IMR-90 (cell line): Measurements from ENCODE around the gene SRPK3. TPM values are rescaled to one million over a fixed set of nuclear protein-coding genes. Genes with fewer than 3 reads are reported as not detected.

ENCODE experiments used
- ATAC-seq: fragments of 200-7000 bp; cut with Tn5 transposase; 2 replicates; pipeline ENCODE4 v1.9.1; 2020; ENCODE audit warnings: low read depth, mild to moderate bottlenecking, moderate library complexity
- BruUV-seq: library from RNA; stranded (reverse); fragments of 400-500 nt; replicated peaks from 2 replicates; lab custom pipeline; 2021; lab: Mats Ljungman, UMichigan
- CTCF ChIA-PET: fragments of 300-600 bp; formaldehyde crosslinking; extraction: SDS; loops from one replicate; lab custom pipeline; 2021; ENCODE audit warnings: antibody characterized with exemption; lab: Yijun Ruan, JAX
- POLR2A ChIA-PET: fragments of 300-600 bp; sonication (Branson Sonifier 250); formaldehyde crosslinking; loops from one replicate; lab custom pipeline; 2022; ENCODE audit warnings: antibody characterized with exemption; ENCODE audit not compliant: unreplicated experiment; lab: Charles Lee
- DNase-seq: peaks from one replicate; pipeline ENCODE4 v3.0.0; 2013
- H2AFZ ChIP-seq: replicated peaks from 2 replicates; pipeline ENCODE3; 2013; ENCODE audit warnings: low read length, mild to moderate bottlenecking; ENCODE audit not compliant: poor library complexity
- H2AK5ac ChIP-seq: 2 replicates; pipeline ENCODE4 v1.6.1; 2013; ENCODE audit warnings: low read depth, low read length, inconsistent platforms
- H2AK9ac ChIP-seq: replicated peaks from 2 replicates; pipeline ENCODE3; 2013; ENCODE audit warnings: mild to moderate bottlenecking, low read depth, low read length, moderate library complexity; ENCODE audit not compliant: poor library complexity
- H2BK120ac ChIP-seq: 2 replicates; pipeline ENCODE4 v1.6.1; 2013; ENCODE audit warnings: low read depth, low read length, inconsistent platforms
- H2BK15ac ChIP-seq: 3 replicates; pipeline ENCODE4 v1.6.1; 2013; ENCODE audit warnings: low read depth, low read length, inconsistent platforms
- H2BK20ac ChIP-seq: 2 replicates; pipeline ENCODE4 v1.6.1; 2013; ENCODE audit warnings: low read depth, mild to moderate bottlenecking, inconsistent platforms, low read length, moderate library complexity
- H2BK5ac ChIP-seq: 2 replicates; pipeline ENCODE4 v1.6.1; 2013; ENCODE audit warnings: mild to moderate bottlenecking, low read depth, low read length, inconsistent platforms; ENCODE audit not compliant: poor library complexity, severe bottlenecking
- H3K14ac ChIP-seq: replicated peaks from 2 replicates; pipeline ENCODE4 v1.6.1; 2013; ENCODE audit warnings: low read depth, low read length, inconsistent platforms
- H3K18ac ChIP-seq: 2 replicates; pipeline ENCODE4 v1.6.1; 2013; ENCODE audit warnings: low read depth, low read length, control low read depth
- H3K23ac ChIP-seq: 2 replicates; pipeline ENCODE4 v1.6.1; 2013; ENCODE audit warnings: low read depth, low read length, inconsistent platforms
- H3K27ac ChIP-seq: 2 replicates; pipeline ENCODE4 v1.5.1; 2013; ENCODE audit warnings: mild to moderate bottlenecking, control low read depth, low read length; ENCODE audit not compliant: insufficient read depth
- H3K27me3 ChIP-seq: 2 replicates; pipeline ENCODE4 v1.6.1; 2013; ENCODE audit warnings: low read length; ENCODE audit not compliant: control insufficient read depth, insufficient read depth
- H3K36me3 ChIP-seq: 2 replicates; pipeline ENCODE4 v1.6.1; 2013; ENCODE audit warnings: low read length, mixed read lengths; ENCODE audit not compliant: control insufficient read depth, insufficient read depth
- H3K4ac ChIP-seq: 2 replicates; pipeline ENCODE4 v1.6.1; 2013; ENCODE audit warnings: low read depth, low read length, inconsistent platforms
- H3K4me1 ChIP-seq: 2 replicates; pipeline ENCODE4 v1.6.1; 2013; ENCODE audit warnings: low read length, mixed read lengths; ENCODE audit not compliant: control insufficient read depth, insufficient read depth
- H3K4me2 ChIP-seq: 2 replicates; pipeline ENCODE4 v1.6.1; 2013; ENCODE audit warnings: low read depth, mild to moderate bottlenecking, control low read depth, low read length, moderate library complexity
- H3K4me3 ChIP-seq: 2 replicates; pipeline ENCODE4 v1.5.1; 2013; ENCODE audit warnings: low read depth, mild to moderate bottlenecking, control low read depth, low read length, moderate library complexity; ENCODE audit not compliant: insufficient read depth
- H3K56ac ChIP-seq: 2 replicates; pipeline ENCODE4 v1.6.1; 2013; ENCODE audit warnings: low read length, inconsistent platforms; ENCODE audit not compliant: insufficient read depth; ENCODE audit errors: extremely low read depth
- H3K79me1 ChIP-seq, 2 experiments: 2 replicates each; pipeline ENCODE4 v1.6.1; 2013; ENCODE audit warnings: low read length in 2 of 2, inconsistent platforms in 1 of 2, low read depth in 1 of 2
- H3K9ac ChIP-seq: 2 replicates; pipeline ENCODE4 v1.6.1; 2013; ENCODE audit warnings: low read depth, low read length, control low read depth
- H3K9me1 ChIP-seq: 2 replicates; pipeline ENCODE4 v1.6.1; 2013; ENCODE audit warnings: low read length, inconsistent platforms; ENCODE audit not compliant: insufficient read depth
- H3K9me3 ChIP-seq: 2 replicates; pipeline ENCODE4 v1.6.1; 2013; ENCODE audit warnings: low read length; ENCODE audit not compliant: control insufficient read depth, insufficient read depth
- H4K20me1 ChIP-seq: 2 replicates; pipeline ENCODE4 v1.6.1; 2013; ENCODE audit warnings: low read length, inconsistent platforms; ENCODE audit not compliant: insufficient read depth
- H4K5ac ChIP-seq: 2 replicates; pipeline ENCODE4 v1.6.1; 2013; ENCODE audit warnings: mild to moderate bottlenecking, low read depth, low read length, control low read depth
- H4K8ac ChIP-seq, 2 experiments: 2 replicates each; pipeline ENCODE4 v1.6.1; 2013; ENCODE audit warnings: low read depth in 2 of 2, low read length in 2 of 2, control low read depth in 1 of 2, inconsistent platforms in 1 of 2
- H4K91ac ChIP-seq: 2 replicates; pipeline ENCODE4 v1.6.1; 2013; ENCODE audit warnings: low read depth, low read length, inconsistent platforms; ENCODE audit not compliant: insufficient read depth
- BHLHE40 ChIP-seq: fragments of 150-350 bp; IDR thresholded peaks from 2 replicates; pipeline ENCODE4 v1.6.1; 2016; ENCODE audit warnings: mild to moderate bottlenecking, low read depth, low read length
- CEBPB ChIP-seq: IDR thresholded peaks from 2 replicates; pipeline ENCODE4 v1.6.1; 2012; ENCODE audit warnings: low read depth, low read length, improper control_type of control experiment
- CHD1 ChIP-seq: IDR thresholded peaks from 2 replicates; pipeline ENCODE4 v1.6.1; 2012; ENCODE audit warnings: low read depth, low read length, improper control_type of control experiment
- ELK1 ChIP-seq: fragments of 150-350 bp; IDR thresholded peaks from 2 replicates; pipeline ENCODE4 v1.6.1; 2016; ENCODE audit warnings: low read depth, mild to moderate bottlenecking, low read length, moderate library complexity, borderline replicate concordance
- FOS ChIP-seq: fragments of 150-350 bp; IDR thresholded peaks from 2 replicates; pipeline ENCODE4 v1.6.1; 2016; ENCODE audit warnings: low read depth, low read length
- MAFK ChIP-seq: IDR thresholded peaks from 2 replicates; pipeline ENCODE4 v1.6.1; 2012; ENCODE audit warnings: low read depth, low read length, improper control_type of control experiment
- MXI1 ChIP-seq: IDR thresholded peaks from 2 replicates; pipeline ENCODE4 v1.6.1; 2012; ENCODE audit warnings: low read depth, mild to moderate bottlenecking, low read length, moderate library complexity, borderline replicate concordance
- RCOR1 ChIP-seq: IDR thresholded peaks from 2 replicates; pipeline ENCODE4 v1.6.1; 2012; ENCODE audit warnings: mild to moderate bottlenecking, low read length, improper control_type of control experiment; ENCODE audit not compliant: insufficient replicate concordance
- SMC3 ChIP-seq: fragments of 150-350 bp; IDR thresholded peaks from 2 replicates; pipeline ENCODE4 v1.6.1; 2016; ENCODE audit warnings: low read depth, mild to moderate bottlenecking, antibody characterized with exemption, low read length, moderate library complexity
- USF2 ChIP-seq: fragments of 150-350 bp; IDR thresholded peaks from 2 replicates; pipeline ENCODE4 v1.6.1; 2017; ENCODE audit warnings: mild to moderate bottlenecking, antibody characterized with exemption, low read length, low read depth
- WGBS, 2 experiments: methylation state at CpG; one replicate each; pipeline versions ENCODE4 v1.1.5 to v1.1.7; 2013; ENCODE audit warnings: missing lambda C conversion rate in 2 of 2; ENCODE audit not compliant: insufficient read length in 1 of 2; ENCODE audit errors: extremely low coverage in 2 of 2; 5-methylcytosine and 5-hydroxymethylcytosine counted together
- dilution Hi-C: fragments of 300-500 bp; cut with HindIII; formaldehyde crosslinking; loops from one replicate; pipeline ENCODE4 v1.14.3; 2018; ENCODE audit warnings: low sequenced_read_pairs; ENCODE audit not compliant: unreplicated experiment
- in situ Hi-C: fragments of 300-500 bp; cut with MboI; formaldehyde crosslinking; loops from 3 replicates; pipeline ENCODE4 v1.14.3; 2019; ENCODE audit warnings: low sequenced_read_pairs, inconsistent platforms, mixed read lengths
- intact Hi-C: fragments of 100-400 bp; cut with micrococcal nuclease; formaldehyde crosslinking; loops from 2 replicates; pipeline ENCODE4 v1.10.0; 2022
- polyA plus RNA-seq, 3 experiments: library from polyadenylated mRNA; depleted of rRNA; stranded (reverse); fragments of >200 nt; gene quantifications; 2 replicates each; pipeline ENCODE4 v1.2.3, GENCODE V29; 2012; ENCODE audit warnings: low replicate concordance in 1 of 3
- total RNA-seq: library from RNA; depleted of rRNA; stranded (reverse); fragments of >200 nt; gene quantifications from 2 replicates; pipeline ENCODE4 v1.2.3, GENCODE V29; 2012

Gene SRPK3
- total and polyA plus RNA-seq, 2 of the 4 experiments (the other 2 are of a cell fraction), result 0.36 to 0.70 TPM

DNA sequence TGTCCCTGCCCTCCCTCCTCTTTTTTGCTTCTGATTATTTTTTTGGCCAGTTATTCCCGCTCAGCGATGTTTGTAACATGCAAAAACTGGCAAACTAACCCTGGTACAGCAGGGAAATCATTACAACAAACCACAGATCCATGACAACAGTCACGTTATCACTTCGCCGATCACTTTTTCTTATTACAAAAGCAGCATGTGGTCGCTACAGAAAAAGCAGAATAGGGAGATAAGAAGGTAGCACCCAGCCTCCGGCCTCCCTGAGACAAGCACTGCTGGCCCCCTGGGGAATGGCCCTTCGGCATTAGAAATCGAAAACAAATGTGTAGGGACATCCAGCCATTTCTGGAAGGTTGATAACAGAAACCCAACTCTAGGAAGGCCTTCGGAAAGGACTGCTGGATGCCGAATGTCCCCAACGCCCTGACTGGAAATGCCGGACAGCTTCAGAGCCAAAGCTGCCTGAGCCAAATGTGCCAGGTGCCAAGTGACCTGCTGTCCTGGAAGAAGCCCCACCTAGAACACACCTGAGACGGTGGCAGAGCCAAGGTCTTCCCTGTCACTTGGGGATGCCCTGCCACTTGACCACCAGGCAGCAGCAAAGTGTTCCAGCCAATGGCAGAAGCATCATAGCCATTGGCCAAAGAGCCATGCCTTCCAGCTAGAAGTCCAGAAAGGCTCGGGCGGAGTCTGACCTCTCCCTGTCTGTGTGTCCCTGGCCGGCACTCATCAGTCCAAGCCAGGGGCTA is 10.4 kb downstream of the SRPK3 start:
- Histone ChIP-seq H3K14ac (no peak overlapping the region), H2BK20ac (no peak overlapping the region), H3K4ac (no peak overlapping the region), H3K56ac (no peak overlapping the region), H3K18ac (no peak overlapping the region), H3K27me3 (no peaks in the 10 kb centered on the region), H4K91ac (no peak overlapping the region), H3K9me1 (peaks cover 6% of the 10 kb centered on the region; the same call in 1 of the 2 replicates), H2BK120ac (no peak overlapping the region), H3K36me3 (peaks cover 16% of the 10 kb centered on the region; the same call in 1 of the 2 replicates), H4K20me1 (0 out of 2 replicates have a peak, but pooled peaks cover 6% of the 10 kb centered on the region), H3K27ac (no peak overlapping the region), H2AK9ac (no peak overlapping the region), H2AK5ac (no peak overlapping the region), H3K4me1 (peaks cover 4% of the 10 kb centered on the region; the same call in 1 of the 2 replicates), H4K8ac (no peak overlapping the region), H2BK5ac (no peak overlapping the region), H3K23ac (no peak overlapping the region), H2AFZ (no peak overlapping the region), H3K9ac (no peak overlapping the region), H3K4me3 (no peak overlapping the region), H3K79me1 (peaks cover 4 to 36% of the 10 kb centered on the region in 2 experiments), H3K9me3 (no peaks in the 10 kb centered on the region), H3K4me2 (no peak overlapping the region), H2BK15ac (no peak overlapping the region), H4K5ac (no peak overlapping the region)
- no peak for DNase-seq
- WGBS, 2 experiments, result 82% methylated on average over 8 of the region's 17 CpGs; no CpG with 5 or more reads in 1 of the 2 experiments
- dilution Hi-C loops (no loop called here), in situ Hi-C loops (no loop called here), intact Hi-C loops (loop anchor here (5.0 kb wide), 1 partner anchor 136 kb away; the partner anchor contains the start of gene ARHGAP4)
- TF ChIP-seq CHD1 (no peak), SMC3 (no peak), MAFK (no peak), RCOR1 (no peak), USF2 (no peak), MXI1 (no peak), BHLHE40 (no peak), ELK1 (no peak), FOS (no peak), CEBPB (no peak)
- ChIA-PET CTCF (no interaction called here), POLR2A (no interaction called here)
- no TSS peak for BruUV-seq
- no peak for ATAC-seq
